Upper lobe of left lung (tissue), 4 donors: ENCODE data around the gene AFF3.

Experiments
- EP300 ChIP-seq, 4 donors: sonication (generic); formaldehyde crosslinking; IDR thresholded peaks; one replicate each; pipeline ENCODE4 v1.5.1; 2017; ENCODE audit warnings: antibody characterized with exemption in 4 of 4, control low read depth in 2 of 4
- POLR2A ChIP-seq, 4 donors: fragments of 450-650 bp; IDR thresholded peaks; one replicate each; pipeline ENCODE4 v1.5.1; 2016 to 2017; ENCODE audit warnings: antibody characterized with exemption in 4 of 4, mild to moderate bottlenecking in 2 of 4
- TF ChIP-seq, protein P1 (sequence below), 6 experiments: fragments of 450-650 bp in 4 of 6; fragments of 200-600 bp in 2 of 6; sonication (generic) in 2 of 6; IDR thresholded peaks; one replicate each; pipeline ENCODE4 v1.5.1; 2016 to 2019; ENCODE audit warnings: antibody characterized with exemption in 6 of 6

- TF ChIP-seq, protein P1, sequence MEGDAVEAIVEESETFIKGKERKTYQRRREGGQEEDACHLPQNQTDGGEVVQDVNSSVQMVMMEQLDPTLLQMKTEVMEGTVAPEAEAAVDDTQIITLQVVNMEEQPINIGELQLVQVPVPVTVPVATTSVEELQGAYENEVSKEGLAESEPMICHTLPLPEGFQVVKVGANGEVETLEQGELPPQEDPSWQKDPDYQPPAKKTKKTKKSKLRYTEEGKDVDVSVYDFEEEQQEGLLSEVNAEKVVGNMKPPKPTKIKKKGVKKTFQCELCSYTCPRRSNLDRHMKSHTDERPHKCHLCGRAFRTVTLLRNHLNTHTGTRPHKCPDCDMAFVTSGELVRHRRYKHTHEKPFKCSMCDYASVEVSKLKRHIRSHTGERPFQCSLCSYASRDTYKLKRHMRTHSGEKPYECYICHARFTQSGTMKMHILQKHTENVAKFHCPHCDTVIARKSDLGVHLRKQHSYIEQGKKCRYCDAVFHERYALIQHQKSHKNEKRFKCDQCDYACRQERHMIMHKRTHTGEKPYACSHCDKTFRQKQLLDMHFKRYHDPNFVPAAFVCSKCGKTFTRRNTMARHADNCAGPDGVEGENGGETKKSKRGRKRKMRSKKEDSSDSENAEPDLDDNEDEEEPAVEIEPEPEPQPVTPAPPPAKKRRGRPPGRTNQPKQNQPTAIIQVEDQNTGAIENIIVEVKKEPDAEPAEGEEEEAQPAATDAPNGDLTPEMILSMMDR (IDR thresholded peaks at IDR 0.05): no peak
- TF ChIP-seq POLR2A (IDR thresholded peaks at IDR 0.05) (no peak), EP300 (IDR thresholded peaks at IDR 0.05) (no peak)
These were observed 6.5 kb upstream of the AFF3 start for GRCh38 chr2:100148883-100149282.
